Kidney epithelial cell (primary cell): ENCODE results near the gene RPTOR. TPM values are rescaled to one million over a fixed set of nuclear protein-coding genes. Genes with fewer than 3 reads are reported as not detected.

ENCODE experiments used
- DNase-seq: peaks from one replicate; pipeline ENCODE4 v3.0.0-alpha.2; 2010; ENCODE audit warnings: low read depth
- H3K27me3 ChIP-seq: 2 replicates; pipeline ENCODE4 v1.6.0; 2011; ENCODE audit warnings: low read length; ENCODE audit not compliant: control insufficient read depth, insufficient read depth
- H3K36me3 ChIP-seq: 2 replicates; pipeline ENCODE4 v1.5.1; 2011; ENCODE audit warnings: low read length; ENCODE audit not compliant: control insufficient read depth, insufficient read depth
- H3K4me3 ChIP-seq: 2 replicates; pipeline ENCODE4 v1.5.1; 2011; ENCODE audit warnings: low read depth, mild to moderate bottlenecking, control low read depth, low read length
- total RNA-seq: library from RNA; depleted of rRNA; stranded (reverse); fragments of >200 nt; gene quantifications from 2 replicates; pipeline ENCODE4 v1.2.3, GENCODE V29; 2015
- TF ChIP-seq, protein P1 (sequence below): IDR thresholded peaks from 2 replicates; pipeline ENCODE4 v1.5.1; 2011; ENCODE audit warnings: mild to moderate bottlenecking, moderate library complexity, low read length, control low read depth, inconsistent platforms; ENCODE audit not compliant: insufficient read depth, poor library complexity, severe bottlenecking

RPTOR gene
- total RNA-seq, 1 donor from 2014 or later = 22.7 TPM

DNA sequence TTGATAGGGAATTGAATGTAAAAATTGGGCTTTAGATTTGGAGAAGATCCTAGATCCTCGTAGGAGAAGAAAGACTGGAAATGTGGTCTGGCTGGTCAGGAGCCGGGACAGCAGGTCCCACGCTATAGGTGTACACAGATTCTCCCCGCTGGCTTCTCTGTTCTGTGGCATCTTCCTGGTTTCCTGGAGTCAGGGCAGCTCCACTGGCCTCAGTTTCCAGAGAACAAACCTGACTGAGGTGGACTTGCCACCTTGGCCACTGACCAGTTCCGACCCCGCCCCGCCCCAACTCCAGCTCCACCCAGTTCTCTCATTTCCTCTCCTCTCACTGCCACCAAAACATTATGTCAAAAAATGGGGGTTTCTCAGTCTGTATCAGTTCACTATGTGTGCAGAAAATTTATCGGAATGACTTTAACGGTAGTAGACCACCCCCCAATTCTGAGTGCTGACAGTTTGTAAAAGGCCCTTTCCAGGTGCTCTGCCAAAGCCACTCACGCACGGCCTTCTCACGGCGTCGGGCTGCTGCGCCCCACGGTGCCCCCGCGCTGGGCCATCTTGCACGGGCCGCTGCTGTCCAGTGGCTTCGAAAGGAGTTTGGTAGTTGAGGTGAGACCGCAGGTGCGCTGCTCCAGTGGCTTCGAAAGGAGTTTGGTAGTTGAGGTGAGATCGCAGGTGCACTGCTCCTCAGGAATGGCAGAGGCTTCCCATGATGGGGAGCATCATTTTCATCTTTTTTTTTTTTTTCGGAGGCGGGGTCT is 285.6 kb downstream of the RPTOR start:
- no peaks in the 10 kb centered on the region for H3K36me3 ChIP-seq
- no peak for DNase-seq
- H3K4me3 ChIP-seq = no peak overlapping the region
- TF ChIP-seq, protein P1, sequence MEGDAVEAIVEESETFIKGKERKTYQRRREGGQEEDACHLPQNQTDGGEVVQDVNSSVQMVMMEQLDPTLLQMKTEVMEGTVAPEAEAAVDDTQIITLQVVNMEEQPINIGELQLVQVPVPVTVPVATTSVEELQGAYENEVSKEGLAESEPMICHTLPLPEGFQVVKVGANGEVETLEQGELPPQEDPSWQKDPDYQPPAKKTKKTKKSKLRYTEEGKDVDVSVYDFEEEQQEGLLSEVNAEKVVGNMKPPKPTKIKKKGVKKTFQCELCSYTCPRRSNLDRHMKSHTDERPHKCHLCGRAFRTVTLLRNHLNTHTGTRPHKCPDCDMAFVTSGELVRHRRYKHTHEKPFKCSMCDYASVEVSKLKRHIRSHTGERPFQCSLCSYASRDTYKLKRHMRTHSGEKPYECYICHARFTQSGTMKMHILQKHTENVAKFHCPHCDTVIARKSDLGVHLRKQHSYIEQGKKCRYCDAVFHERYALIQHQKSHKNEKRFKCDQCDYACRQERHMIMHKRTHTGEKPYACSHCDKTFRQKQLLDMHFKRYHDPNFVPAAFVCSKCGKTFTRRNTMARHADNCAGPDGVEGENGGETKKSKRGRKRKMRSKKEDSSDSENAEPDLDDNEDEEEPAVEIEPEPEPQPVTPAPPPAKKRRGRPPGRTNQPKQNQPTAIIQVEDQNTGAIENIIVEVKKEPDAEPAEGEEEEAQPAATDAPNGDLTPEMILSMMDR = no peak
- no peaks in the 10 kb centered on the region for H3K27me3 ChIP-seq

DNA sequence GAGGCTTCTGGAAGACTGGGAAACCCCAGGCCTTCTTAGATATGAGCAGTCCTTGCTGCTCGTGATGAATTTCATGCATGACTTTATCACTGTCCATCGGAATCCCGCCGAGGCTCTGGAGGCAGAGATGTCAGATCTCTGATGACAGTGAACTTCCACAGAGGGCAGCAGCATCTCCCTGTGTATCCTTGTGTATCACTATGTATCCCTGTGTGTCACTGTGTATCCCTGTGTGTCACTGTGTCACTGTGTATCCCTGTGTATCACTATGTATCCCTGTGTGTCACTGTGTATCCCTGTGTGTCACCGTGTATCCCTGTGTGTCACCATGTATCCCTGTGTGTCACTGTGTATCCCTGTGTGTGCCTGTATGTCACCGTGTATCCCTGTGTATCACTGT is 286.9 kb downstream of the RPTOR start:
- Histone ChIP-seq H3K4me3 (no peak overlapping the region), H3K27me3 (no peaks in the 10 kb centered on the region), H3K36me3 (no peaks in the 10 kb centered on the region)
- no peak for DNase-seq
- TF ChIP-seq, protein P1 = no peak

DNA sequence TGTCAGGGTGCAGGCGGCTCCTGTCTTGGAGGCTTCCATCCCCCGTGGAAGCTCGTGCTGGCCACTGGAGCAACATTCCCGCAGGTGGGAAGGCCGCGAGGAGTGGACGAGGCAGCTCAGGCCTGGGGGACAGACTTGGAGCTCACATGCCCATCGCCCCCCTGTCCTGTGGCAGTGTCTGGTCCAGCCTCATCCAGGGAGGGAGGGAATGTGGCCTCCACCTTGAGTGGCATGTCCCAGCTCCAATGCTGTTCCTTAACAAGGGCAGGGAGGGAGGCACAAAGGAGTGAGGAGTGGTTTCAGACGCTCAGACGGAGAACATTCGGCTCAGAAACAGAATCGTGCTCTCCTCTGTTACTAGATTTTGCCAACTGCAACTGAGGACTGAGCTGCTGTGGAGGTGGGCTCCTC is 287.6 kb downstream of the RPTOR start:
- DNase-seq = no peak
- Histone ChIP-seq H3K36me3 (no peaks in the 10 kb centered on the region), H3K27me3 (no peaks in the 10 kb centered on the region), H3K4me3 (peak overlapping the region; percentile 56)
- TF ChIP-seq, protein P1 = no peak

DNA sequence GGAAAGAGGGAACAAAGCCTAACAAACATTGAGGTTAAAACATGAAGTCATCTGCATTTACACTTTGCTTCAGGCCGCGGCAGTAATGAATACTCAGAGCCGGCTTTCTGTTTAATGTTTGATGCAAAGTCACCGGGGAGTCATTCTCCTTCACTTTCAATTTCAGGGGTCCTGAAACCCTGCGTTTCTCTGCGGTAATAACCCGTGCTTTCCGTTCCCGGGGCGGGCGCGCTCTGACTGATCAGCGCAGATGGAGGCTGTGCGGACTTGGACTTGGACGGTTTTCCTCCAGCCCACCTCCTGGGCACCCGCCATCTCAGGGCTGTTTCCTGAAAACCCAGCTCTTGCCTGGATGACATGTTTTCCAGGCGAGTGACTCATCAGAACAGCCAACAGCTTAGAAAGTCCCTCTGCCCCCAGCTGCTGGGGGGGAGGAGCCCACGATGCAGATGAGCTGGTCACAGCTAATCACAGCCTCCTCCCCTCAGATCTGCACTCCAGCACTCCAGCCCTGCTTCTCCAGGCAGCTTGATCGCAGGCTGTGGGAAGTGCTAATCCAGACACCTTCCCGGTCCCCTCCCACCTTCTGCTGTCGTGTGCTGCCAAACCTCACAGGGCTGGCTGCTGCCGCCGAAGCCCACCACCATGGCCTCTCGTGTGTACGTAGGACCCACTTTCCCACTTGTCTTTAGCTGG is 288.4 kb downstream of the RPTOR start:
- no peaks in the 10 kb centered on the region for H3K27me3 ChIP-seq
- TF ChIP-seq, protein P1 = no peak
- peak overlapping the region; percentile 56 for H3K4me3 ChIP-seq
- peak; percentile 98 for DNase-seq
- H3K36me3 ChIP-seq = no peaks in the 10 kb centered on the region

DNA sequence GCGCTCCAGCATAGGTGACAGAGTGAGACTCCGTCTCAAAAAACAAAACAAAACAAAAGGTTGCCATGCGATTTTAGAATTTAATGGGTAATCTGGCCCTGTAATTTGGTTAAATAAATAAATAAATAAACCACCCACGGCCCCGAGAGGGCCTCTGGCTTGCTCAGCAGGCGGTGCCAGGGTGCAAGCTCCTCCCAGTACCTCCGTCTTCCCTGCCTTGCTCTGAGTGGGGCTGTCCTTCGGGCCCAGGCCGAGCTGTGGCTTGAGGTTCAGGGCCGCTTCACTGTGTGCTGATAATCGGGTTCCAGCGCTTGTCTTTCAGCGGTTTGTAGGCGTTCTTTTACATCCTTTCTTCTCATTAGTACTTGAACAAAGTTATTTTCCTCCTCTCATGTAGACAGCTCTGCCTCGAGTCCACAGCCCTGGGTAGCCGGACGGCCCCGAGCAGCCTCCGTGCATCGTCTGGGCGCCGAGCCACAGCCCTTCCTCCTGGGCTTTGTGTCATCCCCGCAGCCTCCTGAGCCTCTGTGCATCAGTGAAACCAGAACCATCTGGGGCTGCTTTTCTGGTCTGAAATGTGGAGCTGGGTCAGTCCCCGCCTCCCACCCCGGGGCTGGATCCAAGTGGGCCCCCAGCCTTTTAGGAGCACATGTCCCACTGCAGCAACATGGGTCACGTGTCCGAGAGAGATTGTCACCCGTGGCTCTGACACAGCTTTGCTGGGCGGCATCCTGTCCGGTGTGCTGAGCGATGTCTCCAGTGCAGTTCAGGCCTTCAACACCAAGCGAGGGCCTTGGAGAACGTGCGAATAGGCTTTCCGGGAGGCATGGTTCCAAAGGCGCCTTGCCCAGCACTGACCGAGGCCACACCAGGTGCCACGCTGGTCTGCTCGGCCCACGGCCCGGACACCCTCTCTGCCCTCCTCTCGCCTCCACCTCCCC is 289.6 kb downstream of the RPTOR start:
- no peak overlapping the region for H3K4me3 ChIP-seq
- no peak for DNase-seq
- H3K36me3 ChIP-seq = no peaks in the 10 kb centered on the region

More for the DNA sequence above, 289.6 kb downstream of the RPTOR start:
- no peaks in the 10 kb centered on the region for H3K27me3 ChIP-seq
- TF ChIP-seq, protein P1 = no peak
